Measurements from ENCODE around the gene RYR1. TPM values are rescaled to one million over a fixed set of nuclear protein-coding genes. Genes with fewer than 3 reads are reported as not detected.
"Not testable (repeated sequence)": the region's sequence is repeated elsewhere in the genome, so short reads cannot be mapped to it uniquely, and the experiment has no call there.

The RYR1 gene
- total RNA-seq, 1 experiment from 2014 or later = 4.1 TPM

GRCh38 chr19:38494379-38494778 lies 60.9 kb downstream of the RYR1 start:
- Histone ChIP-seq H3K9me2 (ENCODE audit: insufficient read depth) (no peaks in the 10 kb centered on the region), H3K4me2 (ENCODE audit: low read length) (no peak overlapping the region), H3K27me3 (ENCODE audit: insufficient read depth, low read length) (no peaks in the 10 kb centered on the region), H3K9me3 (ENCODE audit: control insufficient read depth in 1 of 2, insufficient read depth in 1 of 2, low read depth in 1 of 2, low read length in 2 of 2) (no peaks in the 10 kb centered on the region), H3K4me3 (replicated peaks in 1 of 2; ENCODE audit: low read depth in 1 of 2, low read length in 2 of 2) (no peak overlapping the region), H4K20me1 (ENCODE audit: insufficient read depth) (no peaks in the 10 kb centered on the region), H3K36me3 (ENCODE audit: control insufficient read depth in 1 of 2, insufficient read depth in 2 of 2, low read length in 2 of 2) (no peaks in the 10 kb centered on the region), H3K79me2 (ENCODE audit: insufficient read depth, low read length) (no peaks in the 10 kb centered on the region), H2AFZ (ENCODE audit: low read depth, low read length, poor library complexity, severe bottlenecking) (no peak overlapping the region), H3K27ac (ENCODE audit: low read depth, low read length) (no peak overlapping the region), H3K9ac (ENCODE audit: low read length) (no peak overlapping the region), H3K4me1 (ENCODE audit: control insufficient read depth in 1 of 2, insufficient read depth in 2 of 2, low read length in 2 of 2) (peaks cover 0 to 12% of the 10 kb centered on the region in 2 experiments; a peak in 1 of 4 replicates)
- ATAC-seq = no peak
- ChIA-PET POLR2A (interaction anchor here (1.5 kb wide), 1 partner anchor 13 kb away, joined by 3 read pairs; no protein-coding TSS in a partner anchor), RAD21 (ENCODE audit: low non-redundant PET in 1 of 2, low total read pairs in 2 of 2, uncharacterized antibody in 2 of 2, unreplicated experiment in 2 of 2) (no interaction called here), CTCF (interaction anchor here (1.7 kb wide), 1 partner anchor 92 kb away, joined by 4 read pairs; the partner anchor contains the start of gene FAM98C)
- TF ChIP-seq JUND (IDR thresholded peaks at IDR 0.05) (no peak), REST (IDR thresholded peaks at IDR 0.05; ENCODE audit: low read depth) (no peak), CBX3 (IDR thresholded peaks at IDR 0.05; ENCODE audit: low read depth) (no peak), CTCF (IDR thresholded peaks at IDR 0.05 in 2 of 3, conservative IDR thresholded peaks at IDR 0.05 in 1 of 3; ENCODE audit: borderline replicate concordance in 1 of 3, insufficient read depth in 1 of 3, low read depth in 2 of 3, low read length in 2 of 3) (no peak), RAD21 (IDR thresholded peaks at IDR 0.05; ENCODE audit: low read depth) (no peak), ELF1 (IDR thresholded peaks at IDR 0.05; ENCODE audit: borderline replicate concordance, low read depth) (no peak), ZFX (IDR thresholded peaks at IDR 0.05) (no peak), FOSL1 (IDR thresholded peaks at IDR 0.05; ENCODE audit: low read depth) (no peak), CEBPB (IDR thresholded peaks at IDR 0.05; ENCODE audit: low read depth) (no peak), MAX (IDR thresholded peaks at IDR 0.05) (no peak), SP1 (IDR thresholded peaks at IDR 0.05; ENCODE audit: low read depth) (no peak), SRF (IDR thresholded peaks at IDR 0.05; ENCODE audit: low read depth) (no peak), POLR2AphosphoS5 (IDR thresholded peaks at IDR 0.05; ENCODE audit: low read depth, low read length) (no peak)
- intact Hi-C loops (cut with micrococcal nuclease) = no loop called here
- BruUV-seq (replicated peaks) = no TSS peak
- DNase-seq (ENCODE audit: low read depth, low spot score) = no peak

GRCh38 chr19:38495375-38495774 lies 61.9 kb downstream of the RYR1 start:
- CTCF ChIA-PET = interaction anchor here (1.7 kb wide), 1 partner anchor 93 kb away, joined by 4 read pairs; the partner anchor contains the start of gene FAM98C
- RAD21 ChIA-PET (ENCODE audit: low non-redundant PET in 1 of 2, low total read pairs in 2 of 2, uncharacterized antibody in 2 of 2, unreplicated experiment in 2 of 2) = interaction anchor here in 1 of 2 experiments (0.6 kb wide), 1 partner anchor 57 kb away, joined by 6 read pairs; no protein-coding TSS in a partner anchor
- H4K20me1 ChIP-seq (ENCODE audit: insufficient read depth); intact Hi-C loops (cut with micrococcal nuclease); H3K4me3 ChIP-seq (replicated peaks in 1 of 2; ENCODE audit: low read depth in 1 of 2, low read length in 2 of 2); BruUV-seq (replicated peaks); H3K36me3 ChIP-seq (ENCODE audit: control insufficient read depth in 1 of 2, insufficient read depth in 2 of 2, low read length in 2 of 2); H3K27me3 ChIP-seq (ENCODE audit: insufficient read depth, low read length); DNase-seq (ENCODE audit: low read depth, low spot score); H3K79me2 ChIP-seq (ENCODE audit: insufficient read depth, low read length); H2AFZ ChIP-seq (ENCODE audit: low read depth, low read length, poor library complexity, severe bottlenecking); H3K9me3 ChIP-seq (ENCODE audit: control insufficient read depth in 1 of 2, insufficient read depth in 1 of 2, low read depth in 1 of 2, low read length in 2 of 2); H3K27ac ChIP-seq (ENCODE audit: low read depth, low read length); H3K4me2 ChIP-seq (ENCODE audit: low read length); ATAC-seq; H3K9ac ChIP-seq (ENCODE audit: low read length); H3K9me2 ChIP-seq (ENCODE audit: insufficient read depth): not testable (repeated sequence)
- peaks cover 0 to 12% of the 10 kb centered on the region in 2 experiments; a peak in 1 of 4 replicates for H3K4me1 ChIP-seq (ENCODE audit: control insufficient read depth in 1 of 2, insufficient read depth in 2 of 2, low read length in 2 of 2)
- POLR2A ChIA-PET = interaction anchor here (1.5 kb wide), 1 partner anchor 12 kb away, joined by 3 read pairs; no protein-coding TSS in a partner anchor

All from HCT116 (cell line).